Measurements from ENCODE around the gene ARGLU1. TPM values are rescaled to one million over a fixed set of nuclear protein-coding genes. Genes with fewer than 3 reads are reported as not detected.

The ARGLU1 gene
- total RNA-seq, 2 experiments from 2014 or later, result 82.3 to 86.6 TPM

- Mint-ChIP-seq H3K27me3 (ENCODE audit: low read depth) (no peaks in the 10 kb centered on the region), H3K36me3 (ENCODE audit: low read depth) (peaks cover 8% of the 10 kb centered on the region), H3K9me3 (peaks cover 19% of the 10 kb centered on the region), H3K4me3 (no peak overlapping the region), H3K27ac (no peak overlapping the region), H3K4me1 (ENCODE audit: low read depth) (no peaks in the 10 kb centered on the region)
- CTCF ChIA-PET, result no interaction called here
- DNase-seq, result no peak
- intact Hi-C loops (cut with micrococcal nuclease), result no loop called here
Measured at GRCh38 chr13:106581225-106581624, 13.3 kb upstream of the ARGLU1 start.

GRCh38 chr13:106575896-106576295, 8.0 kb upstream of the ARGLU1 start:
- H3K9me3 Mint-ChIP-seq, result peaks cover 4% of the 10 kb centered on the region
- H3K27me3 Mint-ChIP-seq (ENCODE audit: low read depth), result no peaks in the 10 kb centered on the region

GRCh38 chr13:106573868-106574267, 5.9 kb upstream of the ARGLU1 start:
- intact Hi-C loops (cut with micrococcal nuclease), result no loop called here
- DNase-seq, result no peak
- H3K27ac Mint-ChIP-seq, result no peak overlapping the region
- CTCF ChIA-PET, result no interaction called here
- H3K36me3 Mint-ChIP-seq (ENCODE audit: low read depth), result peaks cover 9% of the 10 kb centered on the region
- no peaks in the 10 kb centered on the region for H3K27me3 Mint-ChIP-seq (ENCODE audit: low read depth)
- peaks cover under 1% of the 10 kb centered on the region for H3K9me3 Mint-ChIP-seq
- no peak overlapping the region for H3K4me3 Mint-ChIP-seq
- peaks cover 15% of the 10 kb centered on the region for H3K4me1 Mint-ChIP-seq (ENCODE audit: low read depth)

More at GRCh38 chr13:106575896-106576295, 8.0 kb upstream of the ARGLU1 start:
- no peak overlapping the region for H3K27ac Mint-ChIP-seq
- no peak overlapping the region for H3K4me3 Mint-ChIP-seq
- peaks cover 9% of the 10 kb centered on the region for H3K36me3 Mint-ChIP-seq (ENCODE audit: low read depth)
- no peak for DNase-seq
- peaks cover 1% of the 10 kb centered on the region for H3K4me1 Mint-ChIP-seq (ENCODE audit: low read depth)
- intact Hi-C loops (cut with micrococcal nuclease), result no loop called here
- CTCF ChIA-PET, result no interaction called here

GRCh38 chr13:106573284-106573846, 5.4 kb upstream of the ARGLU1 start:
- Mint-ChIP-seq H3K27me3 (ENCODE audit: low read depth) (no peaks in the 10 kb centered on the region), H3K4me1 (ENCODE audit: low read depth) (peaks cover 19% of the 10 kb centered on the region), H3K4me3 (no peak overlapping the region), H3K9me3 (no peaks in the 10 kb centered on the region), H3K27ac (no peak overlapping the region), H3K36me3 (ENCODE audit: low read depth) (peaks cover 9% of the 10 kb centered on the region)
- DNase-seq, result no peak
- CTCF ChIA-PET, result no interaction called here
- intact Hi-C loops (cut with micrococcal nuclease), result no loop called here

- H3K27ac Mint-ChIP-seq, result peak overlapping the region; percentile 62
- H3K4me1 Mint-ChIP-seq (ENCODE audit: low read depth), result peaks cover 30% of the 10 kb centered on the region
- peak; percentile 85 for DNase-seq
- CTCF ChIA-PET, result interaction anchor here (0.6 to 1.5 kb wide), 3 partner anchors 50 to 202 kb away, joined by 3 to 5 read pairs (median 5); no protein-coding TSS in a partner anchor
- no peaks in the 10 kb centered on the region for H3K9me3 Mint-ChIP-seq
- no peaks in the 10 kb centered on the region for H3K27me3 Mint-ChIP-seq (ENCODE audit: low read depth)
- intact Hi-C loops (cut with micrococcal nuclease), result loop anchor here (1.0 kb wide), 2 partner anchors 9 to 1431 kb away; no protein-coding TSS in a partner anchor
- H3K36me3 Mint-ChIP-seq (ENCODE audit: low read depth), result peaks cover 21% of the 10 kb centered on the region
- peak overlapping the region; percentile 45 for H3K4me3 Mint-ChIP-seq
Measured at GRCh38 chr13:106570299-106570852, 2.4 kb upstream of the ARGLU1 start.

- CTCF ChIA-PET, result interaction anchor here (0.6 to 2.8 kb wide), 3 partner anchors 33 to 57 kb away, joined by 5 to 11 read pairs (median 5); no protein-coding TSS in a partner anchor
- Mint-ChIP-seq H3K27ac (peak overlapping the region; percentile 63), H3K36me3 (ENCODE audit: low read depth) (peaks cover 26% of the 10 kb centered on the region), H3K4me1 (ENCODE audit: low read depth) (peaks cover 39% of the 10 kb centered on the region), H3K27me3 (ENCODE audit: low read depth) (no peaks in the 10 kb centered on the region), H3K9me3 (no peaks in the 10 kb centered on the region), H3K4me3 (no peak overlapping the region)
- intact Hi-C loops (cut with micrococcal nuclease), result loop anchor here (1.0 to 5.0 kb wide), 4 partner anchors 8 to 1648 kb away; partner anchors contain the start of genes ABHD13 and LIG4
- DNase-seq, result peak; percentile 21
Measured at GRCh38 chr13:106569233-106570095, 1.5 kb upstream of the ARGLU1 start.

GRCh38 chr13:106568299-106569003, 514 bp upstream of the ARGLU1 start:
- Mint-ChIP-seq H3K27me3 (ENCODE audit: low read depth) (no peaks in the 10 kb centered on the region), H3K4me3 (peak overlapping the region; percentile 99), H3K36me3 (ENCODE audit: low read depth) (peaks cover 25% of the 10 kb centered on the region), H3K4me1 (ENCODE audit: low read depth) (peaks cover 48% of the 10 kb centered on the region), H3K27ac (peak overlapping the region; percentile 95), H3K9me3 (no peaks in the 10 kb centered on the region)
- DNase-seq, result no peak
- CTCF ChIA-PET, result interaction anchor here (2.8 kb wide), 1 partner anchor 32 kb away, joined by 11 read pairs; no protein-coding TSS in a partner anchor
- intact Hi-C loops (cut with micrococcal nuclease), result loop anchor here (1.0 to 5.0 kb wide), 3 partner anchors 33 to 1649 kb away; partner anchors contain the start of genes ABHD13, EFNB2 and LIG4

- intact Hi-C loops (cut with micrococcal nuclease), result loop anchor here (2.0 to 5.0 kb wide), 3 partner anchors 16 to 1650 kb away; partner anchors contain the start of genes ABHD13 and LIG4
Measured at GRCh38 chr13:106566641-106567473, 1.1 kb downstream of the ARGLU1 start.

GRCh38 chr13:106565127-106565775, 2.7 kb downstream of the ARGLU1 start:
- H3K27me3 Mint-ChIP-seq (ENCODE audit: low read depth), result no peaks in the 10 kb centered on the region
- CTCF ChIA-PET, result interaction anchor here (0.7 to 2.5 kb wide), 3 partner anchors 29 to 55 kb away, joined by 4 to 12 read pairs (median 4); partner anchors contain the start of gene EFNB2

More at GRCh38 chr13:106566641-106567473, 1.1 kb downstream of the ARGLU1 start:
- peak overlapping the region; percentile 95 for H3K27ac Mint-ChIP-seq
- no peaks in the 10 kb centered on the region for H3K9me3 Mint-ChIP-seq
- peaks cover 25% of the 10 kb centered on the region for H3K36me3 Mint-ChIP-seq (ENCODE audit: low read depth)
- H3K27me3 Mint-ChIP-seq (ENCODE audit: low read depth), result no peaks in the 10 kb centered on the region
- CTCF ChIA-PET, result interaction anchor here (0.6 to 2.8 kb wide), 4 partner anchors 24 to 1247 kb away, joined by 4 to 12 read pairs (median 9); no protein-coding TSS in a partner anchor
- peaks cover 61% of the 10 kb centered on the region for H3K4me1 Mint-ChIP-seq (ENCODE audit: low read depth)
- DNase-seq, result peak; percentile 47
- H3K4me3 Mint-ChIP-seq, result peak overlapping the region; percentile 99

GRCh38 chr13:106562301-106562700, 5.6 kb downstream of the ARGLU1 start:
- H3K4me1 Mint-ChIP-seq (ENCODE audit: low read depth), result peaks cover 66% of the 10 kb centered on the region
- no peak for DNase-seq
- intact Hi-C loops (cut with micrococcal nuclease), result no loop called here
- CTCF ChIA-PET, result no interaction called here
- H3K4me3 Mint-ChIP-seq, result no peak overlapping the region
- no peaks in the 10 kb centered on the region for H3K27me3 Mint-ChIP-seq (ENCODE audit: low read depth)
- peak overlapping the region; percentile 30 for H3K27ac Mint-ChIP-seq
- no peaks in the 10 kb centered on the region for H3K9me3 Mint-ChIP-seq
- peaks cover 42% of the 10 kb centered on the region for H3K36me3 Mint-ChIP-seq (ENCODE audit: low read depth)

More at GRCh38 chr13:106565127-106565775, 2.7 kb downstream of the ARGLU1 start:
- peak overlapping the region; percentile 99 for H3K4me3 Mint-ChIP-seq
- intact Hi-C loops (cut with micrococcal nuclease), result loop anchor here (5.0 kb wide), 1 partner anchor 1652 kb away; the partner anchor contains the start of genes ABHD13 and LIG4
- peaks cover 66% of the 10 kb centered on the region for H3K4me1 Mint-ChIP-seq (ENCODE audit: low read depth)
- H3K9me3 Mint-ChIP-seq, result no peaks in the 10 kb centered on the region
- H3K27ac Mint-ChIP-seq, result peak overlapping the region; percentile 43
- no peak for DNase-seq
- peaks cover 25% of the 10 kb centered on the region for H3K36me3 Mint-ChIP-seq (ENCODE audit: low read depth)

Data from activated naive CD4-positive, alpha-beta T cell treated with anti-CD3 and anti-CD28 coated beads for 36 hours (primary cell).